B cell (primary cell): Measurements from ENCODE around the gene ASPA.

Source experiments
- EZH2 ChIP-seq: IDR thresholded peaks from 2 replicates; pipeline ENCODE4 v1.6.1; 2012; ENCODE audit warnings: borderline replicate concordance, low read depth, mild to moderate bottlenecking, moderate library complexity, low read length; ENCODE audit not compliant: insufficient read depth, poor library complexity, severe bottlenecking
- TF ChIP-seq, protein P1 (sequence below): fragments of 200-600 bp; IDR thresholded peaks from one replicate; pipeline ENCODE4 v1.8.0; 2022; ENCODE audit warnings: antibody characterized with exemption, mild to moderate bottlenecking

- TF ChIP-seq, protein P1, sequence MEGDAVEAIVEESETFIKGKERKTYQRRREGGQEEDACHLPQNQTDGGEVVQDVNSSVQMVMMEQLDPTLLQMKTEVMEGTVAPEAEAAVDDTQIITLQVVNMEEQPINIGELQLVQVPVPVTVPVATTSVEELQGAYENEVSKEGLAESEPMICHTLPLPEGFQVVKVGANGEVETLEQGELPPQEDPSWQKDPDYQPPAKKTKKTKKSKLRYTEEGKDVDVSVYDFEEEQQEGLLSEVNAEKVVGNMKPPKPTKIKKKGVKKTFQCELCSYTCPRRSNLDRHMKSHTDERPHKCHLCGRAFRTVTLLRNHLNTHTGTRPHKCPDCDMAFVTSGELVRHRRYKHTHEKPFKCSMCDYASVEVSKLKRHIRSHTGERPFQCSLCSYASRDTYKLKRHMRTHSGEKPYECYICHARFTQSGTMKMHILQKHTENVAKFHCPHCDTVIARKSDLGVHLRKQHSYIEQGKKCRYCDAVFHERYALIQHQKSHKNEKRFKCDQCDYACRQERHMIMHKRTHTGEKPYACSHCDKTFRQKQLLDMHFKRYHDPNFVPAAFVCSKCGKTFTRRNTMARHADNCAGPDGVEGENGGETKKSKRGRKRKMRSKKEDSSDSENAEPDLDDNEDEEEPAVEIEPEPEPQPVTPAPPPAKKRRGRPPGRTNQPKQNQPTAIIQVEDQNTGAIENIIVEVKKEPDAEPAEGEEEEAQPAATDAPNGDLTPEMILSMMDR = no peak
- no peak for TF ChIP-seq EZH2
These were observed 50.7 kb downstream of the ASPA start for GRCh38 chr17:3526491-3526890.
